ENCODE results near the gene MRPL45.

- no peak for TF ChIP-seq ZNF416 (CRISPR knock-in tag; IDR thresholded peaks at IDR 0.05)
- TF ChIP-seq ZNF263 (CRISPR knock-in tag; IDR thresholded peaks at IDR 0.05; ENCODE audit: low read depth), result no peak
- TF ChIP-seq FOXP4 (CRISPR knock-in tag; IDR thresholded peaks at IDR 0.05), result no peak
- TF ChIP-seq PREB (CRISPR knock-in tag; IDR thresholded peaks at IDR 0.05; ENCODE audit: borderline replicate concordance), result no peak
- TF ChIP-seq CTCF (IDR thresholded peaks at IDR 0.05), result no peak
- TF ChIP-seq KAT7 (CRISPR knock-in tag; IDR thresholded peaks at IDR 0.05; ENCODE audit: borderline replicate concordance), result no peak
- TF ChIP-seq MYBL2 (CRISPR knock-in tag; IDR thresholded peaks at IDR 0.05), result no peak
- TF ChIP-seq ZNF281 (CRISPR knock-in tag; IDR thresholded peaks at IDR 0.05), result no peak
- no peak for TF ChIP-seq NR2C2 (CRISPR knock-in tag; IDR thresholded peaks at IDR 0.05)
- TF ChIP-seq TCF7 (CRISPR knock-in tag; IDR thresholded peaks at IDR 0.05; ENCODE audit: low read depth), result no peak
- TF ChIP-seq USF1 (CRISPR knock-in tag; IDR thresholded peaks at IDR 0.05), result no peak
- TF ChIP-seq HMGXB4 (CRISPR knock-in tag; IDR thresholded peaks at IDR 0.05), result no peak
- TF ChIP-seq ATF3 (CRISPR knock-in tag; conservative IDR thresholded peaks at IDR 0.05), result no peak
These were observed 64.9 kb downstream of the MRPL45 start for GRCh38 chr17:38361694-38362465.
